CD4-positive, alpha-beta T cell (primary cell): ENCODE data around the gene PCDH1. TPM values are rescaled to one million over a fixed set of nuclear protein-coding genes. Genes with fewer than 3 reads are reported as not detected.

Experiments
- ATAC-seq: fragments of 200-7000 bp; cut with Tn5 transposase; one replicate; pipeline ENCODE4 v1.10.0; 2022; ENCODE audit warnings: mild to moderate bottlenecking; ENCODE audit not compliant: poor library complexity
- CTCF ChIA-PET: fragments of 350-600 bp; sonication (Branson Sonifier 250); formaldehyde crosslinking; loops from one replicate; lab custom pipeline; 2021; ENCODE audit warnings: antibody characterized with exemption, inconsistent platforms; lab: Charles Lee
- POLR2A ChIA-PET: fragments of 350-600 bp; sonication (Branson Sonifier 250); formaldehyde crosslinking; loops from one replicate; lab custom pipeline; 2021; ENCODE audit warnings: antibody characterized with exemption, inconsistent platforms; lab: Charles Lee
- DNase-seq, 14 experiments: peaks; one replicate each; pipeline ENCODE4 v3.0.0-alpha.2; 2013 to 2020; ENCODE audit warnings: mixed read lengths in 2 of 14
- H3K27ac ChIP-seq, 2 donors: one replicate each; pipeline versions ENCODE4 v1.5.1 to v1.7.0; 2013; ENCODE audit warnings: low read length in 2 of 2, low read depth in 1 of 2, mild to moderate bottlenecking in 1 of 2
- H3K27me3 ChIP-seq, 2 experiments: 1 replicate in 1 of 2; 2 replicates in 1 of 2; pipeline versions ENCODE4 v1.6.1 to v1.7.0; 2013; ENCODE audit warnings: low read length in 2 of 2, control low read depth in 1 of 2, mild to moderate bottlenecking in 1 of 2, moderate library complexity in 1 of 2; ENCODE audit not compliant: insufficient read depth in 2 of 2, control insufficient read depth in 1 of 2
- H3K36me3 ChIP-seq: one replicate; pipeline ENCODE4 v1.6.1; 2013; ENCODE audit warnings: low read length, control low read depth; ENCODE audit not compliant: insufficient read depth
- H3K4me1 ChIP-seq: one replicate; pipeline ENCODE4 v1.6.1; 2013; ENCODE audit warnings: low read length, control low read depth; ENCODE audit not compliant: insufficient read depth
- H3K4me3 ChIP-seq: one replicate; pipeline ENCODE4 v1.5.1; 2013; ENCODE audit warnings: mild to moderate bottlenecking, low read length, moderate library complexity
- H3K9me3 ChIP-seq, 2 experiments: 1 replicate in 1 of 2; 2 replicates in 1 of 2; pipeline versions ENCODE4 v1.6.1 to v1.7.0; 2013; ENCODE audit warnings: low read length in 2 of 2, mild to moderate bottlenecking in 2 of 2, control low read depth in 1 of 2, moderate library complexity in 1 of 2; ENCODE audit not compliant: control insufficient read depth in 1 of 2, insufficient read depth in 1 of 2
- H3K27ac Mint-ChIP-seq: one replicate; pipeline ENCODE4 v1.8.0; 2020; ENCODE audit warnings: mixed read lengths
- H3K27me3 Mint-ChIP-seq: one replicate; pipeline ENCODE4 v1.8.0; 2021; ENCODE audit warnings: mixed read lengths
- H3K36me3 Mint-ChIP-seq: one replicate; pipeline ENCODE4 v1.8.0; 2021; ENCODE audit warnings: low read depth, mixed read lengths
- H3K4me1 Mint-ChIP-seq: one replicate; pipeline ENCODE4 v1.8.0; 2021; ENCODE audit warnings: low read depth, mixed read lengths
- H3K4me3 Mint-ChIP-seq: one replicate; pipeline ENCODE4 v1.8.0; 2020; ENCODE audit warnings: mild to moderate bottlenecking, mixed read lengths
- H3K9me3 Mint-ChIP-seq: one replicate; pipeline ENCODE4 v1.8.0; 2020; ENCODE audit warnings: mixed read lengths
- intact Hi-C, 2 experiments: fragments of 100-400 bp; cut with DNase I in 1 of 2; cut with micrococcal nuclease in 1 of 2; formaldehyde crosslinking; loops; one replicate each; pipeline versions ENCODE4 v1.15.1 to v1.9.0; 2023 to 2025; cut with DNase I, micrococcal nuclease
- total RNA-seq, 174 experiments: library from RNA in 2 of 174; stranded (reverse) in 2 of 174; gene quantifications; one replicate each; pipeline ENCODE4 v1.2.3 and lab custom pipeline; 2021 to 2026
- TF ChIP-seq, protein P1 (sequence below): fragments of 200-600 bp; IDR thresholded peaks from one replicate; pipeline ENCODE4 v1.8.0; 2022; ENCODE audit warnings: antibody characterized with exemption, mild to moderate bottlenecking

PCDH1 gene
- total RNA-seq, 2 experiments from 2014 or later = 0.17 TPM; not detected in 1

DNA sequence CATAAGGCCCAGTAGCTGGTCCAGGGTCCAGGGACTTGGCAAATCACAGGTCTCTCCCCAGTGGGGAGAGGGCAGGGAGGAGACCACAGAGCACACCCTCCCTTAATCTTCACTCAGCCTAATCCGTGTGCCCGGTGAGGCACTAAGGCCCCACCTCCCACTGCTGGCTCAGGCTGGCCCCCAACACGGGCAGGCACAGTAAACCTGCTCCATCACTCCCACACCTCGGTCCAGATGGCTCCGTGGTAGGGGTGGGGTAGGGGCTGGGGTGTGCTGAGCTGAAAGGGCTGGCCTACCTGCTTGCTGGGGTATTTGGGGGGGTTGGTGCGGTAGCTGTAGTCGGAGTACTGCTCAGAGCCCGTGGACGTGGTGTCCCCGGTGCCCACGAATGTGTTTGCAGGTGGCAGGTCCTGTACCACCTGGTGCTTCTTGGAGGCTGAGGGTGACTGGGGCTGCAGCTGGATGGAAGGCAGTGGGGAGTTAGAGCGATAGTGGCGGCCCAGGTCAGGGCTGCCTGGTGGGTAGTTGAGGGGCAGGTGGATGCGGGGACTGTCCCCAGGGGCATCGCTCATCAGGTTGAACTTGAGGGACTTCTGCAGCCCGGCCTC lies 15.2 kb downstream of the PCDH1 start:
- intact Hi-C loops = no loop called here
- CTCF ChIA-PET = no interaction called here
- no peak for ATAC-seq
- no peaks in the 10 kb centered on the region for H3K4me1 ChIP-seq
- TF ChIP-seq, protein P1, sequence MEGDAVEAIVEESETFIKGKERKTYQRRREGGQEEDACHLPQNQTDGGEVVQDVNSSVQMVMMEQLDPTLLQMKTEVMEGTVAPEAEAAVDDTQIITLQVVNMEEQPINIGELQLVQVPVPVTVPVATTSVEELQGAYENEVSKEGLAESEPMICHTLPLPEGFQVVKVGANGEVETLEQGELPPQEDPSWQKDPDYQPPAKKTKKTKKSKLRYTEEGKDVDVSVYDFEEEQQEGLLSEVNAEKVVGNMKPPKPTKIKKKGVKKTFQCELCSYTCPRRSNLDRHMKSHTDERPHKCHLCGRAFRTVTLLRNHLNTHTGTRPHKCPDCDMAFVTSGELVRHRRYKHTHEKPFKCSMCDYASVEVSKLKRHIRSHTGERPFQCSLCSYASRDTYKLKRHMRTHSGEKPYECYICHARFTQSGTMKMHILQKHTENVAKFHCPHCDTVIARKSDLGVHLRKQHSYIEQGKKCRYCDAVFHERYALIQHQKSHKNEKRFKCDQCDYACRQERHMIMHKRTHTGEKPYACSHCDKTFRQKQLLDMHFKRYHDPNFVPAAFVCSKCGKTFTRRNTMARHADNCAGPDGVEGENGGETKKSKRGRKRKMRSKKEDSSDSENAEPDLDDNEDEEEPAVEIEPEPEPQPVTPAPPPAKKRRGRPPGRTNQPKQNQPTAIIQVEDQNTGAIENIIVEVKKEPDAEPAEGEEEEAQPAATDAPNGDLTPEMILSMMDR = no peak
- H3K36me3 ChIP-seq = no peaks in the 10 kb centered on the region
- Mint-ChIP-seq H3K4me1 (no peaks in the 10 kb centered on the region), H3K36me3 (no peaks in the 10 kb centered on the region), H3K27ac (no peak overlapping the region), H3K27me3 (peaks cover 5% of the 10 kb centered on the region), H3K4me3 (no peak overlapping the region), H3K9me3 (no peaks in the 10 kb centered on the region)
- H3K4me3 ChIP-seq = no peak overlapping the region
- no peak overlapping the region for H3K27ac ChIP-seq
- H3K9me3 ChIP-seq = no peaks in the 10 kb centered on the region
- no peak for DNase-seq
- no peaks in the 10 kb centered on the region for H3K27me3 ChIP-seq
- POLR2A ChIA-PET = no interaction called here

DNA sequence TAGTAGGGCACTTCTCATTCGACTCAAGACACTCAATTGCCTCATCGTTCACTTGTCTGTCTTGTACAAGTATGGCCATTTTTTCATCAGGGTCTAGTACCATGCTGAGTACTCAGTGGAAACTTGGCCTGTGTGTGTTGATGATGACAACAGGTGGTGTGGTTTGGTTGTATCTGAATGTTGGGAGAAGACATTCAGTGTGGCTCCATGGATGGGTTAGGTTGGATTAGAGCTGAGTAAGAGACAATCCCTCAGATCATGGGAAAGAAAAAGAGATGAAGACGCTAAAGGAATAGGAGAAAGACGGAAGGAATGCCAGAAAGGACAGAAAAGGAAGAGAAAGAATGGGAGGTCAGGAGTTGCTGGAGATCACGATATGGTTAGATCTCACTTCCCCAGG lies 17.0 kb downstream of the PCDH1 start:
- POLR2A ChIA-PET = no interaction called here
- CTCF ChIA-PET = interaction anchor here (0.7 kb wide), 1 partner anchor 45 kb away, joined by 3 read pairs; no protein-coding TSS in a partner anchor

DNA sequence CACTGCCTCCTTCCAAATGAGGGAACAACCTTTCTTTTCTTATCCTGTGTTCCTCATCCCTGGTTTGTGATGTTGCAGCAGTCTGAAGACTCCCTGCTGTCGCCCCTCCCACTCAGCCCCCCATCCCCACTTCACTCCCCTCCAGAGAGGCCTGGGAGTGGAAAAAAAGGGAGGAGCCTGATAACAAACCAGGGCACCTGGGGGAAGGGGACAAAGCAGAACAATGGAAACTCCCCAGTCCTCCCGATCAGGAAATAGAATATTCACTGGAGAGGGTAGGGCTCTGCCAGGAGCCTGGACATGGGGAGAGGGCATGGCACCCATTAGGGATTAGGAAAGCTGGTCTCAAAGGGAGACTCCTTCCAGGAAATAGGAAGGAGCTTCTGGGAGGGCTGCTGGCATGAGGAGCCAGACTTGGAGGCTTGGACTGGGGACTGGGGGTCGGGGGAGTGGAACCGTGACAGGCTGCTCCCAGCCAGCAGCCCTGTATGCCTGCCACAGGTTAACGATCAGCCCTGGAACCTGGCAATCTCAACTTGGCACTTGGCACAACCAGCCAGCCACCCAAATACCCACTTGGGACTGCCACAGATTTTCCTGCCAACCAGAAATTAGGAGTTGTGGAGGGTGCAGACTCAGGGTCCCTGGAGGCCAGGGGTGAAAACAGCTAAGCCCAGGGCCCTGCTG lies 20.0 kb downstream of the PCDH1 start:
- Mint-ChIP-seq H3K9me3 (no peaks in the 10 kb centered on the region), H3K27me3 (peaks cover 5% of the 10 kb centered on the region), H3K36me3 (no peaks in the 10 kb centered on the region), H3K4me3 (no peak overlapping the region), H3K27ac (no peak overlapping the region), H3K4me1 (no peaks in the 10 kb centered on the region)
- ATAC-seq = no peak
- intact Hi-C loops = no loop called here
- Histone ChIP-seq H3K9me3 (no peaks in the 10 kb centered on the region), H3K27ac (no peak overlapping the region), H3K4me1 (no peaks in the 10 kb centered on the region), H3K4me3 (no peak overlapping the region), H3K27me3 (no peaks in the 10 kb centered on the region), H3K36me3 (no peaks in the 10 kb centered on the region)
- ChIA-PET CTCF (interaction anchor here (0.8 kb wide), 1 partner anchor 21 kb away, joined by 3 read pairs; no protein-coding TSS in a partner anchor), POLR2A (interaction anchor here (1.4 kb wide), 1 partner anchor 8 kb away, joined by 5 read pairs; no protein-coding TSS in a partner anchor)
- no peak for DNase-seq
- TF ChIP-seq, protein P1 = no peak

More for the DNA sequence above, 17.0 kb downstream of the PCDH1 start:
- Histone ChIP-seq H3K9me3 (no peaks in the 10 kb centered on the region), H3K27ac (no peak overlapping the region), H3K36me3 (no peaks in the 10 kb centered on the region), H3K4me1 (no peaks in the 10 kb centered on the region), H3K27me3 (no peaks in the 10 kb centered on the region), H3K4me3 (no peak overlapping the region)
- Mint-ChIP-seq H3K36me3 (no peaks in the 10 kb centered on the region), H3K27ac (no peak overlapping the region), H3K27me3 (peaks cover 5% of the 10 kb centered on the region), H3K4me1 (no peaks in the 10 kb centered on the region), H3K4me3 (no peak overlapping the region), H3K9me3 (no peaks in the 10 kb centered on the region)
- DNase-seq (no peak), ATAC-seq (no peak)
- intact Hi-C loops = no loop called here
- TF ChIP-seq, protein P1 = no peak
